ENCODE measurements around the gene TENT5C.

The TENT5C gene

GRCh38 chr1:117661027-117661426, 55.2 kb downstream of the TENT5C start:
- no peaks in the 10 kb centered on the region for H3K36me3 ChIP-seq (ENCODE audit: control insufficient read depth, insufficient read depth, low read length)
- H3K4me1 ChIP-seq (ENCODE audit: control insufficient read depth, insufficient read depth, low read length) = no peaks in the 10 kb centered on the region
- H3K27ac ChIP-seq (ENCODE audit: insufficient read depth, low read depth, low read length, poor library complexity, severe bottlenecking) = no peak overlapping the region
- H3K27me3 ChIP-seq (ENCODE audit: control insufficient read depth, insufficient read depth, low read length, poor library complexity, severe bottlenecking) = no peaks in the 10 kb centered on the region
- no peak overlapping the region for H3K4me3 ChIP-seq (ENCODE audit: insufficient read depth, low read depth, low read length)
- H3K9me3 ChIP-seq (ENCODE audit: control insufficient read depth, low read length) = no peaks in the 10 kb centered on the region
- WGBS, 2 experiments = 89 to 96% methylated on average over 6 of the region's 6 CpGs

GRCh38 chr1:117662667-117663066, 56.8 kb downstream of the TENT5C start:
- 76 to 91% methylated on average over 1 of the region's 1 CpG for WGBS, 2 experiments
- Histone ChIP-seq H3K27ac (ENCODE audit: insufficient read depth, low read depth, low read length, poor library complexity, severe bottlenecking) (no peak overlapping the region), H3K4me3 (ENCODE audit: insufficient read depth, low read depth, low read length) (no peak overlapping the region), H3K27me3 (ENCODE audit: control insufficient read depth, insufficient read depth, low read length, poor library complexity, severe bottlenecking) (no peaks in the 10 kb centered on the region), H3K9me3 (ENCODE audit: control insufficient read depth, low read length) (no peaks in the 10 kb centered on the region), H3K4me1 (ENCODE audit: control insufficient read depth, insufficient read depth, low read length) (no peaks in the 10 kb centered on the region), H3K36me3 (ENCODE audit: control insufficient read depth, insufficient read depth, low read length) (no peaks in the 10 kb centered on the region)

GRCh38 chr1:117663156-117663902, 57.5 kb downstream of the TENT5C start:
- Histone ChIP-seq H3K36me3 (ENCODE audit: control insufficient read depth, insufficient read depth, low read length) (no peaks in the 10 kb centered on the region), H3K27me3 (ENCODE audit: control insufficient read depth, insufficient read depth, low read length, poor library complexity, severe bottlenecking) (no peaks in the 10 kb centered on the region)
- 89 to 95% methylated on average over 6 to 7 of the region's 7 CpGs for WGBS, 2 experiments

GRCh38 chr1:117664314-117664713, 58.5 kb downstream of the TENT5C start:
- Histone ChIP-seq H3K36me3 (ENCODE audit: control insufficient read depth, insufficient read depth, low read length) (no peaks in the 10 kb centered on the region), H3K4me3 (ENCODE audit: insufficient read depth, low read depth, low read length) (no peak overlapping the region), H3K4me1 (ENCODE audit: control insufficient read depth, insufficient read depth, low read length) (no peaks in the 10 kb centered on the region), H3K27ac (ENCODE audit: insufficient read depth, low read depth, low read length, poor library complexity, severe bottlenecking) (no peak overlapping the region), H3K9me3 (ENCODE audit: control insufficient read depth, low read length) (no peaks in the 10 kb centered on the region), H3K27me3 (ENCODE audit: control insufficient read depth, insufficient read depth, low read length, poor library complexity, severe bottlenecking) (no peaks in the 10 kb centered on the region)
- 94 to 95% methylated on average over 6 of the region's 6 CpGs for WGBS, 2 experiments

More at GRCh38 chr1:117663156-117663902, 57.5 kb downstream of the TENT5C start:
- Histone ChIP-seq H3K27ac (ENCODE audit: insufficient read depth, low read depth, low read length, poor library complexity, severe bottlenecking) (no peak overlapping the region), H3K9me3 (ENCODE audit: control insufficient read depth, low read length) (no peaks in the 10 kb centered on the region), H3K4me3 (ENCODE audit: insufficient read depth, low read depth, low read length) (no peak overlapping the region), H3K4me1 (ENCODE audit: control insufficient read depth, insufficient read depth, low read length) (no peaks in the 10 kb centered on the region)

- Histone ChIP-seq H3K36me3 (ENCODE audit: control insufficient read depth, insufficient read depth, low read length) (no peaks in the 10 kb centered on the region), H3K4me1 (ENCODE audit: control insufficient read depth, insufficient read depth, low read length) (no peaks in the 10 kb centered on the region), H3K9me3 (ENCODE audit: control insufficient read depth, low read length) (no peaks in the 10 kb centered on the region), H3K27me3 (ENCODE audit: control insufficient read depth, insufficient read depth, low read length, poor library complexity, severe bottlenecking) (no peaks in the 10 kb centered on the region), H3K4me3 (ENCODE audit: insufficient read depth, low read depth, low read length) (no peak overlapping the region), H3K27ac (ENCODE audit: insufficient read depth, low read depth, low read length, poor library complexity, severe bottlenecking) (no peak overlapping the region)
- WGBS, 2 experiments = 92 to 95% methylated on average over 4 to 5 of the region's 5 CpGs
Observed at GRCh38 chr1:117665556-117666270, 59.9 kb downstream of the TENT5C start.

- 94 to 95% methylated on average over 7 of the region's 7 CpGs for WGBS, 2 experiments
Observed at GRCh38 chr1:117669572-117669971, 63.7 kb downstream of the TENT5C start.

GRCh38 chr1:117670976-117671780, 65.3 kb downstream of the TENT5C start:
- no peak overlapping the region for H3K27ac ChIP-seq (ENCODE audit: insufficient read depth, low read depth, low read length, poor library complexity, severe bottlenecking)

More at GRCh38 chr1:117669572-117669971, 63.7 kb downstream of the TENT5C start:
- no peak overlapping the region for H3K27ac ChIP-seq (ENCODE audit: insufficient read depth, low read depth, low read length, poor library complexity, severe bottlenecking)
- H3K4me1 ChIP-seq (ENCODE audit: control insufficient read depth, insufficient read depth, low read length) = no peaks in the 10 kb centered on the region
- no peak overlapping the region for H3K4me3 ChIP-seq (ENCODE audit: insufficient read depth, low read depth, low read length)
- no peaks in the 10 kb centered on the region for H3K27me3 ChIP-seq (ENCODE audit: control insufficient read depth, insufficient read depth, low read length, poor library complexity, severe bottlenecking)
- no peaks in the 10 kb centered on the region for H3K9me3 ChIP-seq (ENCODE audit: control insufficient read depth, low read length)
- H3K36me3 ChIP-seq (ENCODE audit: control insufficient read depth, insufficient read depth, low read length) = no peaks in the 10 kb centered on the region

GRCh38 chr1:117671781-117672501, 66.1 kb downstream of the TENT5C start:
- WGBS, 2 experiments = 50 to 52% methylated on average over 6 of the region's 6 CpGs
- no peaks in the 10 kb centered on the region for H3K27me3 ChIP-seq (ENCODE audit: control insufficient read depth, insufficient read depth, low read length, poor library complexity, severe bottlenecking)
- no peak overlapping the region for H3K27ac ChIP-seq (ENCODE audit: insufficient read depth, low read depth, low read length, poor library complexity, severe bottlenecking)

More at GRCh38 chr1:117670976-117671780, 65.3 kb downstream of the TENT5C start:
- no peak overlapping the region for H3K4me3 ChIP-seq (ENCODE audit: insufficient read depth, low read depth, low read length)
- no peaks in the 10 kb centered on the region for H3K36me3 ChIP-seq (ENCODE audit: control insufficient read depth, insufficient read depth, low read length)
- 88 to 89% methylated on average over 12 to 15 of the region's 15 CpGs for WGBS, 2 experiments
- H3K4me1 ChIP-seq (ENCODE audit: control insufficient read depth, insufficient read depth, low read length) = no peaks in the 10 kb centered on the region
- no peaks in the 10 kb centered on the region for H3K9me3 ChIP-seq (ENCODE audit: control insufficient read depth, low read length)
- no peaks in the 10 kb centered on the region for H3K27me3 ChIP-seq (ENCODE audit: control insufficient read depth, insufficient read depth, low read length, poor library complexity, severe bottlenecking)

GRCh38 chr1:117672756-117673155, 66.9 kb downstream of the TENT5C start:
- 92% methylated on average over 12 of the region's 12 CpGs for WGBS, 2 experiments
- Histone ChIP-seq H3K36me3 (ENCODE audit: control insufficient read depth, insufficient read depth, low read length) (no peaks in the 10 kb centered on the region), H3K9me3 (ENCODE audit: control insufficient read depth, low read length) (no peaks in the 10 kb centered on the region), H3K4me1 (ENCODE audit: control insufficient read depth, insufficient read depth, low read length) (no peaks in the 10 kb centered on the region), H3K27me3 (ENCODE audit: control insufficient read depth, insufficient read depth, low read length, poor library complexity, severe bottlenecking) (no peaks in the 10 kb centered on the region), H3K27ac (ENCODE audit: insufficient read depth, low read depth, low read length, poor library complexity, severe bottlenecking) (no peak overlapping the region), H3K4me3 (ENCODE audit: insufficient read depth, low read depth, low read length) (no peak overlapping the region)

More at GRCh38 chr1:117671781-117672501, 66.1 kb downstream of the TENT5C start:
- Histone ChIP-seq H3K4me3 (ENCODE audit: insufficient read depth, low read depth, low read length) (no peak overlapping the region), H3K9me3 (ENCODE audit: control insufficient read depth, low read length) (no peaks in the 10 kb centered on the region), H3K4me1 (ENCODE audit: control insufficient read depth, insufficient read depth, low read length) (no peaks in the 10 kb centered on the region), H3K36me3 (ENCODE audit: control insufficient read depth, insufficient read depth, low read length) (no peaks in the 10 kb centered on the region)
